CD8-positive, alpha-beta memory T cell (primary cell): ENCODE data around the gene TSPOAP1. TPM values are rescaled to one million over a fixed set of nuclear protein-coding genes. Genes with fewer than 3 reads are reported as not detected.
A peak's percentile ranks its signal among the peaks of the same experiment; 100 is the strongest.

Experiments used
- CTCF ChIA-PET: fragments of 350-600 bp; sonication (Branson Sonifier 250); formaldehyde crosslinking; loops from one replicate; lab custom pipeline; 2021; ENCODE audit warnings: antibody characterized with exemption; lab: Charles Lee
- POLR2A ChIA-PET: fragments of 350-600 bp; sonication (Branson Sonifier 250); formaldehyde crosslinking; loops from one replicate; lab custom pipeline; 2021; ENCODE audit warnings: antibody characterized with exemption; lab: Charles Lee
- DNase-seq, 5 donors: peaks; one replicate each; pipeline versions ENCODE4 v3.0.0 to v3.0.0-alpha.2; 2020 to 2022; ENCODE audit warnings: mixed read lengths in 1 of 5
- H3K27ac ChIP-seq: one replicate; pipeline ENCODE4 v1.7.0; 2013; ENCODE audit warnings: low read depth, mild to moderate bottlenecking, low read length, moderate library complexity
- H3K27me3 ChIP-seq: 2 replicates; pipeline ENCODE4 v1.7.0; 2013; ENCODE audit warnings: low read length, mild to moderate bottlenecking; ENCODE audit not compliant: insufficient read depth, poor library complexity, severe bottlenecking
- H3K36me3 ChIP-seq: 2 replicates; pipeline ENCODE4 v1.7.0; 2013; ENCODE audit warnings: mild to moderate bottlenecking, low read length, moderate library complexity; ENCODE audit not compliant: insufficient read depth
- H3K4me1 ChIP-seq: 2 replicates; pipeline ENCODE4 v1.7.0; 2013; ENCODE audit warnings: mild to moderate bottlenecking, low read length, moderate library complexity; ENCODE audit not compliant: insufficient read depth
- H3K4me3 ChIP-seq: 2 replicates; pipeline ENCODE4 v1.7.0; 2013; ENCODE audit warnings: mild to moderate bottlenecking, low read length
- H3K9me3 ChIP-seq: 2 replicates; pipeline ENCODE4 v1.7.0; 2013; ENCODE audit warnings: mild to moderate bottlenecking, low read length
- H3K27ac Mint-ChIP-seq, 8 donors: one replicate each; pipeline ENCODE4 v1.8.0; 2020 to 2021; ENCODE audit warnings: mixed read lengths in 8 of 8, mild to moderate bottlenecking in 6 of 8, inconsistent platforms in 3 of 8, moderate library complexity in 3 of 8
- H3K27me3 Mint-ChIP-seq, 2 donors: one replicate each; pipeline ENCODE4 v1.8.0; 2020 to 2021; ENCODE audit warnings: mixed read lengths in 2 of 2, mild to moderate bottlenecking in 1 of 2, moderate library complexity in 1 of 2
- H3K36me3 Mint-ChIP-seq, 3 donors: one replicate each; pipeline ENCODE4 v1.8.0; 2020 to 2021; ENCODE audit warnings: mixed read lengths in 3 of 3, inconsistent platforms in 1 of 3, mild to moderate bottlenecking in 1 of 3
- H3K4me1 Mint-ChIP-seq, 3 donors: one replicate each; pipeline ENCODE4 v1.8.0; 2020 to 2021; ENCODE audit warnings: mixed read lengths in 3 of 3, inconsistent platforms in 1 of 3, mild to moderate bottlenecking in 1 of 3
- H3K4me3 Mint-ChIP-seq, 7 donors: one replicate each; pipeline ENCODE4 v1.8.0; 2020 to 2021; ENCODE audit warnings: mixed read lengths in 7 of 7, mild to moderate bottlenecking in 6 of 7, moderate library complexity in 4 of 7, inconsistent platforms in 2 of 7
- H3K9me3 Mint-ChIP-seq, 5 donors: one replicate each; pipeline ENCODE4 v1.8.0; 2020 to 2022; ENCODE audit warnings: mixed read lengths in 5 of 5, mild to moderate bottlenecking in 3 of 5, moderate library complexity in 2 of 5, inconsistent platforms in 1 of 5
- polyA plus RNA-seq: library from polyadenylated mRNA; unstranded; fragments of 300-500 nt; fragmentation: Illumina TruSeq; gene quantifications from one replicate; pipeline ENCODE4 v1.2.3, GENCODE V29; 2021
- total RNA-seq, 2 experiments: library from RNA; stranded (reverse); gene quantifications; one replicate each; pipeline ENCODE4 v1.2.3, GENCODE V29; 2021

TSPOAP1 gene
- total and polyA plus RNA-seq, 3 experiments from 2014 or later, result 4.0 to 15.0 (median 14.4) TPM

DNA sequence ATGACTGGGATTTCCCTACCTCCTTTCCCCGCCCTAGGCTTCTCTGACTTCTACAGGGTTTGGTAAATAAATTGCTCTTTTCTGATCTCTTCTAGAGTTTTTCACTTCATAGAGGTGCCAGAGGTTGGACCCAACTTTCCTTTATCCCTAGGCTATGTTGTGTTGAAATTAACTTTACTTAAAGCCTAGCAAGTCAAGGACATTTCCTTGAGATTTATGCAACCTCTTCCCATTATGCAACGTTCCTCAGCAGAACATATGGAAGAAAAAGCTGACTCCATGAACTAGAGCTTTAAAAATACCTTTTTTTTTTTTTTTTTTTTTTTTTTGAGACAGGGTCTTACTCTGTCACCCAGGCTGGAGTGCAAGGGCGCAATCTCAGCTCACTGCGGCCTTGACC lies 63.3 kb downstream of the TSPOAP1 start:
- CTCF ChIA-PET, result interaction anchor here (1.7 kb wide), 1 partner anchor 16 kb away, joined by 7 read pairs; no protein-coding TSS in a partner anchor
- no peaks in the 10 kb centered on the region for H3K4me1 ChIP-seq

GRCh38 chr17:58264407-58265103 lies 64.0 kb downstream of the TSPOAP1 start:
- peaks cover 0 to 3% (median 0%) of the 10 kb centered on the region in 3 donors for H3K36me3 Mint-ChIP-seq
- no peaks in the 10 kb centered on the region for H3K9me3 Mint-ChIP-seq
- Histone ChIP-seq H3K4me1 (no peaks in the 10 kb centered on the region), H3K9me3 (no peaks in the 10 kb centered on the region), H3K36me3 (no peaks in the 10 kb centered on the region), H3K4me3 (no peak overlapping the region), H3K27ac (no peak overlapping the region), H3K27me3 (peaks cover 13% of the 10 kb centered on the region)
- DNase-seq, result no peak
- H3K4me1 Mint-ChIP-seq, result no peaks in the 10 kb centered on the region
- H3K27ac Mint-ChIP-seq, result no peak overlapping the region
- H3K4me3 Mint-ChIP-seq, result no peak overlapping the region
- H3K27me3 Mint-ChIP-seq, result peaks cover 46 to 65% of the 10 kb centered on the region in 2 donors
- CTCF ChIA-PET, result interaction anchor here (1.0 kb wide), 1 partner anchor 15 kb away, joined by 5 read pairs; no protein-coding TSS in a partner anchor
- POLR2A ChIA-PET, result no interaction called here

More for the DNA sequence above, 63.3 kb downstream of the TSPOAP1 start:
- Mint-ChIP-seq H3K27me3 (peaks cover 40 to 65% of the 10 kb centered on the region in 2 donors), H3K4me1 (no peaks in the 10 kb centered on the region), H3K4me3 (no peak overlapping the region), H3K36me3 (peaks cover 0 to 3% (median 0%) of the 10 kb centered on the region in 3 donors), H3K27ac (no peak overlapping the region), H3K9me3 (no peaks in the 10 kb centered on the region)
- POLR2A ChIA-PET, result no interaction called here
- peaks cover 13% of the 10 kb centered on the region for H3K27me3 ChIP-seq
- no peaks in the 10 kb centered on the region for H3K9me3 ChIP-seq
- H3K36me3 ChIP-seq, result no peaks in the 10 kb centered on the region
- H3K27ac ChIP-seq, result no peak overlapping the region
- DNase-seq, result no peak
- no peak overlapping the region for H3K4me3 ChIP-seq

DNA sequence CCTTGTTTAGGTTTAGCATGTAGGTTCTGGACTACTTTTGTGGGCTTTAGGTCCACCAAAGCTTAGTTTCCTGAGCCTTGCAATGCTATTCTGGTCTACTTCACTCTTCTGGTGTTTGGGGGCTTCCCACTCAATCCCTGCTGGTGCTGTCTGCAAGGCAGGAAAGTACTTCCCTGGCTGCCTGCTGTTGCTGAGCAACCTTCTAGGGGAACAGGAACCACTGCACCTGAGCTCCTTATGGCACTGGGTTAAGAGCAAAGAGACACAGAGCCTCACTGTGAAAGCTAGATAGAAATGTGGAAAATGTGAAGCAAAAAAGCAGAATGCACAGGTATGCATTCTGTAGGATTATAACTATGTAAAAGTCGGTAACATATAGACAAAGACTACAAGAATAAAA lies 64.8 kb downstream of the TSPOAP1 start:
- Histone ChIP-seq H3K27me3 (peaks cover 13% of the 10 kb centered on the region), H3K4me1 (no peaks in the 10 kb centered on the region), H3K9me3 (no peaks in the 10 kb centered on the region), H3K4me3 (no peak overlapping the region), H3K36me3 (no peaks in the 10 kb centered on the region), H3K27ac (no peak overlapping the region)
- ChIA-PET CTCF (interaction anchor here (1.0 kb wide), 1 partner anchor 14 kb away, joined by 5 read pairs; no protein-coding TSS in a partner anchor), POLR2A (no interaction called here)
- H3K36me3 Mint-ChIP-seq, result peaks cover 0 to 3% (median 0%) of the 10 kb centered on the region in 3 donors
- DNase-seq, result no peak
- H3K4me1 Mint-ChIP-seq, result no peaks in the 10 kb centered on the region
- no peak overlapping the region for H3K27ac Mint-ChIP-seq
- peaks cover 46 to 72% of the 10 kb centered on the region in 2 donors for H3K27me3 Mint-ChIP-seq
- H3K4me3 Mint-ChIP-seq, result no peak overlapping the region
- no peaks in the 10 kb centered on the region for H3K9me3 Mint-ChIP-seq

- Mint-ChIP-seq H3K9me3 (no peaks in the 10 kb centered on the region), H3K27me3 (peaks cover 43 to 77% of the 10 kb centered on the region in 2 donors), H3K36me3 (peaks cover 0 to 3% (median 0%) of the 10 kb centered on the region in 3 donors), H3K27ac (peak overlapping the region in 1 of 8 donors; percentile 35), H3K4me1 (no peaks in the 10 kb centered on the region), H3K4me3 (no peak overlapping the region)
- DNase-seq, result no peak
- POLR2A ChIA-PET, result no interaction called here
- peaks cover 13% of the 10 kb centered on the region for H3K27me3 ChIP-seq
- no peak overlapping the region for H3K4me3 ChIP-seq
- H3K9me3 ChIP-seq, result no peaks in the 10 kb centered on the region
- CTCF ChIA-PET, result no interaction called here
- no peaks in the 10 kb centered on the region for H3K4me1 ChIP-seq
- no peaks in the 10 kb centered on the region for H3K36me3 ChIP-seq
- no peak overlapping the region for H3K27ac ChIP-seq
These were observed 66.4 kb downstream of the TSPOAP1 start for GRCh38 chr17:58262149-58262548.

DNA sequence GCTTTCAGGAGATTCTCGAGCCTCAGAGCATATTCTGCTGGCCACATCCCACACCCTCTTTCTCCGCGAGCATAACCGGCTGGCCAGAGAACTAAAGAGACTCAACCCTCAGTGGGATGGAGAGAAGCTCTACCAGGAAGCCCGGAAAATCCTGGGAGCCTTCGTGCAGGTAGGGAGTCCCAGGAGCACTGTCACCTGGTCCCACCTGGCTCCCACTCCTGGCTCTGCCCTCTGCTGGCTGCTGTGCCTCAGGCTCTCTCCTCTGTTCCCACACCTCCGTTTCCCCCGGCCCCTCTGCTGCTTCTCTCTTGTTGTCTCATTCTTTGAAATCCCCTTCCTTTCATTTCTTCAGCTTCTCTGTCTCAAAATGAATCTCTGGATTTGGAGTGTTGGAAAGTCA lies 73.8 kb downstream of the TSPOAP1 start:
- Histone ChIP-seq H3K27me3 (no peaks in the 10 kb centered on the region), H3K36me3 (no peaks in the 10 kb centered on the region), H3K27ac (no peak overlapping the region), H3K4me3 (no peak overlapping the region), H3K4me1 (peaks cover 3% of the 10 kb centered on the region), H3K9me3 (no peaks in the 10 kb centered on the region)
- Mint-ChIP-seq H3K27me3 (peaks cover 6 to 36% of the 10 kb centered on the region in 2 donors), H3K27ac (no peak overlapping the region), H3K9me3 (no peaks in the 10 kb centered on the region), H3K4me3 (no peak overlapping the region), H3K36me3 (no peaks in the 10 kb centered on the region), H3K4me1 (peaks cover 0 to 9% (median 3%) of the 10 kb centered on the region in 3 donors)
- ChIA-PET POLR2A (no interaction called here), CTCF (no interaction called here)
- no peak for DNase-seq

GRCh38 chr17:58253082-58253481 lies 75.5 kb downstream of the TSPOAP1 start:
- no peak overlapping the region for H3K27ac ChIP-seq
- no peaks in the 10 kb centered on the region for H3K27me3 ChIP-seq
- no peak for DNase-seq
- peaks cover 9 to 23% of the 10 kb centered on the region in 2 donors for H3K27me3 Mint-ChIP-seq
- no peaks in the 10 kb centered on the region for H3K36me3 Mint-ChIP-seq
- H3K9me3 Mint-ChIP-seq, result no peaks in the 10 kb centered on the region
- no peak overlapping the region for H3K27ac Mint-ChIP-seq
- H3K9me3 ChIP-seq, result no peaks in the 10 kb centered on the region
- H3K4me1 ChIP-seq, result peaks cover 10% of the 10 kb centered on the region
- POLR2A ChIA-PET, result no interaction called here
- H3K4me3 Mint-ChIP-seq, result no peak overlapping the region
- no peaks in the 10 kb centered on the region for H3K36me3 ChIP-seq
- CTCF ChIA-PET, result no interaction called here
- no peak overlapping the region for H3K4me3 ChIP-seq
- peaks cover 4 to 23% (median 6%) of the 10 kb centered on the region in 3 donors for H3K4me1 Mint-ChIP-seq

- ChIA-PET POLR2A (no interaction called here), CTCF (no interaction called here)
- H3K4me1 ChIP-seq, result peaks cover 10% of the 10 kb centered on the region
- H3K27ac ChIP-seq, result no peak overlapping the region
- peaks cover 8 to 30% (median 12%) of the 10 kb centered on the region in 3 donors for H3K4me1 Mint-ChIP-seq
- H3K36me3 ChIP-seq, result no peaks in the 10 kb centered on the region
- no peak for DNase-seq
- H3K27ac Mint-ChIP-seq, result no peak overlapping the region
- no peaks in the 10 kb centered on the region for H3K9me3 Mint-ChIP-seq
- H3K36me3 Mint-ChIP-seq, result no peaks in the 10 kb centered on the region
- H3K4me3 ChIP-seq, result no peak overlapping the region
- no peaks in the 10 kb centered on the region for H3K27me3 ChIP-seq
- H3K4me3 Mint-ChIP-seq, result no peak overlapping the region
- H3K27me3 Mint-ChIP-seq, result peaks cover 6 to 18% of the 10 kb centered on the region in 2 donors
- H3K9me3 ChIP-seq, result no peaks in the 10 kb centered on the region
These were observed 76.5 kb downstream of the TSPOAP1 start for GRCh38 chr17:58252141-58252540.
